ENCODE data around the gene ZFP2. TPM values are rescaled to one million over a fixed set of nuclear protein-coding genes. Genes with fewer than 3 reads are reported as not detected.

The ZFP2 gene
- total RNA-seq, 1 donor from 2014 or later: 0.32 TPM

DNA sequence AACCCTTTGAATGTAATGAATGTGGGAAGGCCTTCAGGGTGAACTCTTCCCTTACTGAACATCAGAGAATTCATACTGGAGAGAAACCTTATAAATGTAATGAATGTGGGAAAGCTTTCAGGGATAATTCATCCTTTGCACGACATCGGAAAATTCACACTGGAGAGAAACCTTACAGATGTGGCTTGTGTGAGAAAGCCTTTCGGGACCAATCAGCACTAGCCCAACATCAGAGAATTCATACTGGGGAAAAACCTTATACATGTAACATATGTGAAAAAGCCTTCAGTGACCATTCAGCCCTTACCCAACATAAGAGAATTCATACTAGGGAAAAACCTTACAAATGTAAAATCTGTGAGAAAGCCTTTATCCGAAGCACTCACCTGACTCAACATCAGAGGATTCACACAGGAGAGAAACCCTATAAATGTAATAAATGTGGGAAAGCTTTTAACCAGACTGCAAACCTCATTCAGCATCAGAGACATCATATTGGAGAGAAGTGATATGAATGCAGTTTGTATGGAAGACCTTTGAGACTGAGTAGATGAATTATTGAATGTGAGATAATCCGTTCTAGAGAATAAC, 69.8 kb downstream of the ZFP2 start:
- intact Hi-C loops (cut with micrococcal nuclease): no loop called here

DNA sequence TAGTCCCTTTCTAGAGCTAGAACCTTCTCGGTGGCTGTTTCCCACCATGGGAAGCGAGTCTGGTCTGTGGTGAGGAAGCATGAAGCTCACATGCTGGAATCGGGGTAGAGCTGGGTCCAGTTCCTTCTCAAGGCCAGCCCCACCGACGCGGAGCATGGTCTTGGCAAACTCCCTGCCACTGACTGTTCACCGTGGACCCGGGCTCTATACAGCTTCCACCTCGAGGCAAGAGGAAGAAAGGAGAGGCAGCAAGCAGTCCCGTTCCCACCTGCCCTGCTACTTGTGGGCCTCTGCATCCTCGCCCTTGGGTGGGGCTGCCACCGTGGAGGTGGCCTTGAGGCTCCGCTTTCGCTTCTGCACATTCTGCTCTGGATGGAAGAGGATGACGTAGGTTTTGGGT, 85.7 kb downstream of the ZFP2 start:
- intact Hi-C loops (cut with micrococcal nuclease): no loop called here

Other genes with a start within 250 kb of the ZFP2 start
- gene ZNF354A, start 165.3 kb upstream of the ZFP2 start, total RNA-seq: 9.3 and 9.4 TPM in 2 replicates
- gene ZNF354B, start 36.0 kb upstream of the ZFP2 start, total RNA-seq: 16.6 and 16.8 TPM in 2 replicates
- gene ZNF454, start 45.3 kb downstream of the ZFP2 start, total RNA-seq: not detected in 2 replicates
- not detected in 2 replicates for gene GRM6, start 99.4 kb downstream of the ZFP2 start, total RNA-seq
- 3.4 and 3.9 TPM in 2 replicates for gene ZNF879, start 127.9 kb downstream of the ZFP2 start, total RNA-seq
- gene ZNF354C, start 164.5 kb downstream of the ZFP2 start, total RNA-seq: 4.4 and 4.7 TPM in 2 replicates

Data from T-helper 1 cell treated with Interleukin-12 subunit alpha and Interleukin-12 subunit beta and Interleukin-4 antibody, amounts not matched to agents 30 ng/mL and 1 ng/mL, for 36 hours (primary cell).